K562 (cell line): ENCODE results near the gene TBXAS1.

Source experiments
- CEBPB ChIP-seq: fragments of 450-650 bp; IDR thresholded peaks from 2 replicates; pipeline ENCODE4 v1.6.1; 2016; ENCODE audit warnings: missing genetic modification characterization, missing compliant biosample characterization
- KAT7 ChIP-seq: sonication (generic); formaldehyde crosslinking; IDR thresholded peaks from 2 replicates; pipeline ENCODE4 v1.8.0; 2022; ENCODE audit warnings: missing genetic modification reagents, mild to moderate bottlenecking, borderline replicate concordance
- MYC ChIP-seq, 2 experiments: fragments of 250-450 bp in 1 of 2; sonication (Bioruptor Pico) in 1 of 2; IDR thresholded peaks; 2 replicates each; pipeline versions ENCODE4 v1.5.1 to v1.6.1; 2012 to 2021; ENCODE audit warnings: low read depth in 2 of 2, borderline replicate concordance in 1 of 2, improper control_type of control experiment in 1 of 2, low read length in 1 of 2, mild to moderate bottlenecking in 1 of 2, moderate library complexity in 1 of 2
- NFYB ChIP-seq: IDR thresholded peaks from 2 replicates; pipeline ENCODE4 v1.6.1; 2011; ENCODE audit warnings: mild to moderate bottlenecking, moderate library complexity; ENCODE audit not compliant: insufficient read length; ENCODE audit errors: extremely low read depth
- NR2F6 ChIP-seq: fragments of 450-650 bp; formaldehyde crosslinking; IDR thresholded peaks from 2 replicates; pipeline ENCODE4 v1.4.0; 2020; ENCODE audit warnings: mild to moderate bottlenecking
- PHF21A ChIP-seq: fragments of 450-650 bp; IDR thresholded peaks from 2 replicates; pipeline ENCODE4 v1.6.1; 2017; ENCODE audit warnings: low read depth, borderline replicate concordance
- RBFOX2 ChIP-seq: fragments of 200-400 bp; formaldehyde crosslinking; IDR thresholded peaks from 2 replicates; pipeline ENCODE4 v1.6.1; 2017; ENCODE audit warnings: low read depth, mild to moderate bottlenecking, low read length, moderate library complexity
- ZC3H11A ChIP-seq: IDR thresholded peaks from 2 replicates; pipeline ENCODE4 v1.6.1; 2012; ENCODE audit warnings: low read depth, low read length, improper control_type of control experiment
- ZFX ChIP-seq: sonication (generic); formaldehyde crosslinking; IDR thresholded peaks from 2 replicates; pipeline ENCODE4 v1.8.0; 2022; ENCODE audit warnings: mild to moderate bottlenecking, missing genetic modification reagents, moderate library complexity
- TF ChIP-seq, protein P1 (sequence below), 3 experiments: IDR thresholded peaks in 2 of 3; conservative IDR thresholded peaks in 1 of 3; 2 replicates each; pipeline ENCODE4 v1.5.1; 2011 to 2012; ENCODE audit warnings: low read length in 3 of 3, mild to moderate bottlenecking in 3 of 3, control low read depth in 2 of 3, improper control_type of control experiment in 1 of 3, inconsistent platforms in 1 of 3, low read depth in 1 of 3, mixed read lengths in 1 of 3, moderate library complexity in 1 of 3; ENCODE audit not compliant: insufficient read depth in 2 of 3
- TF ChIP-seq, protein P2 (sequence below): fragments of 450-650 bp; formaldehyde crosslinking; IDR thresholded peaks from 2 replicates; pipeline ENCODE4 v1.4.0; 2022; ENCODE audit warnings: missing genetic modification characterization
- TF ChIP-seq, protein P3 (sequence below): fragments of 250-450 bp; sonication (Bioruptor Pico); IDR thresholded peaks from 2 replicates; pipeline ENCODE4 v1.9.0; 2021; ENCODE audit warnings: mild to moderate bottlenecking, inconsistent platforms
- TF ChIP-seq, protein P4 (sequence below): fragments of 450-650 bp; IDR thresholded peaks from 2 replicates; pipeline ENCODE4 v1.6.1; 2016; ENCODE audit warnings: low read depth

DNA sequence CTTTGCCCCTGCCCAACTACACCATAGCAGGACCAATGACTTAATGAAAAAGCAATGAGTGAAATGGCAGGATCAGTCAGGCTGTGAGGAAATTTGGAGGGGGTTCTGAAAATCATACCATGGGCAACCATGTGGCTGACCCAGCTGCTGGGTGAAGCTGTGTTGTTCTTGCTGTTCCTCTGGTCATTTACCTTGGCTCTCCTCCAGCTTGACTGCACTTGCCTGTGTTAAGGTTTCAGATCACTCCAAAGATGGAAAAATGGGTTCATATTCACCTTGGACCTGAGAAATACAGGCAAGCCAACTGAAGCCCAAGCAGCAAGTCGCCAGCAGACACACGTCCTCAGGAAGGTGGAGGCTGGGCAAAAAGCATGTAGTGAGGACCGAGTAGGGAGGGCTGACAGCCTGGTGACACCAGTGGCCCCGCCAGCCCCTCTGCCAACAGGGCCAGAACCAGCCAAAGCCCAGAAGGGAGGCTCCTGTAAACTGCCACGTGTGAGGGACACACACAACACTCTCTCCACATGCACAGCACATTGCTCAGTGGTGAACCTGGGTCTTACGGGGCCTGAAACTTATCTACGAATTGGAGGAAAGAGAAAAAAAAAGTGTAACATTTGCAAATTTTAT lies 193.6 kb downstream of the TBXAS1 start:
- no peak for TF ChIP-seq ZC3H11A
- no peak for TF ChIP-seq PHF21A
- TF ChIP-seq MYC (IDR thresholded peaks at IDR 0.05; ENCODE audit: low read depth, low read length), result no peak
- TF ChIP-seq MYC (CRISPR knock-in tag; IDR thresholded peaks at IDR 0.05; ENCODE audit: borderline replicate concordance, low read depth), result no peak
- TF ChIP-seq KAT7, result no peak
- TF ChIP-seq, protein P1, sequence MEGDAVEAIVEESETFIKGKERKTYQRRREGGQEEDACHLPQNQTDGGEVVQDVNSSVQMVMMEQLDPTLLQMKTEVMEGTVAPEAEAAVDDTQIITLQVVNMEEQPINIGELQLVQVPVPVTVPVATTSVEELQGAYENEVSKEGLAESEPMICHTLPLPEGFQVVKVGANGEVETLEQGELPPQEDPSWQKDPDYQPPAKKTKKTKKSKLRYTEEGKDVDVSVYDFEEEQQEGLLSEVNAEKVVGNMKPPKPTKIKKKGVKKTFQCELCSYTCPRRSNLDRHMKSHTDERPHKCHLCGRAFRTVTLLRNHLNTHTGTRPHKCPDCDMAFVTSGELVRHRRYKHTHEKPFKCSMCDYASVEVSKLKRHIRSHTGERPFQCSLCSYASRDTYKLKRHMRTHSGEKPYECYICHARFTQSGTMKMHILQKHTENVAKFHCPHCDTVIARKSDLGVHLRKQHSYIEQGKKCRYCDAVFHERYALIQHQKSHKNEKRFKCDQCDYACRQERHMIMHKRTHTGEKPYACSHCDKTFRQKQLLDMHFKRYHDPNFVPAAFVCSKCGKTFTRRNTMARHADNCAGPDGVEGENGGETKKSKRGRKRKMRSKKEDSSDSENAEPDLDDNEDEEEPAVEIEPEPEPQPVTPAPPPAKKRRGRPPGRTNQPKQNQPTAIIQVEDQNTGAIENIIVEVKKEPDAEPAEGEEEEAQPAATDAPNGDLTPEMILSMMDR (IDR thresholded peaks at IDR 0.05 in 2 of 3, conservative IDR thresholded peaks at IDR 0.05 in 1 of 3; ENCODE audit: insufficient read depth in 2 of 3, low read depth in 1 of 3, low read length in 3 of 3), result no peak
- no peak for TF ChIP-seq RBFOX2
- no peak for TF ChIP-seq CEBPB (tag)
- TF ChIP-seq, protein P2, sequence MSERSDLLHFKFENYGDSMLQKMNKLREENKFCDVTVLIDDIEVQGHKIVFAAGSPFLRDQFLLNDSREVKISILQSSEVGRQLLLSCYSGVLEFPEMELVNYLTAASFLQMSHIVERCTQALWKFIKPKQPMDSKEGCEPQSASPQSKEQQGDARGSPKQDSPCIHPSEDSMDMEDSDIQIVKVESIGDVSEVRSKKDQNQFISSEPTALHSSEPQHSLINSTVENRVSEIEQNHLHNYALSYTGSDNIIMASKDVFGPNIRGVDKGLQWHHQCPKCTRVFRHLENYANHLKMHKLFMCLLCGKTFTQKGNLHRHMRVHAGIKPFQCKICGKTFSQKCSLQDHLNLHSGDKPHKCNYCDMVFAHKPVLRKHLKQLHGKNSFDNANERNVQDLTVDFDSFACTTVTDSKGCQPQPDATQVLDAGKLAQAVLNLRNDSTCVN (CRISPR knock-in tag), result no peak
- no peak for TF ChIP-seq ZFX
- no peak for TF ChIP-seq NR2F6 (CRISPR knock-in tag)
- TF ChIP-seq, protein P3, sequence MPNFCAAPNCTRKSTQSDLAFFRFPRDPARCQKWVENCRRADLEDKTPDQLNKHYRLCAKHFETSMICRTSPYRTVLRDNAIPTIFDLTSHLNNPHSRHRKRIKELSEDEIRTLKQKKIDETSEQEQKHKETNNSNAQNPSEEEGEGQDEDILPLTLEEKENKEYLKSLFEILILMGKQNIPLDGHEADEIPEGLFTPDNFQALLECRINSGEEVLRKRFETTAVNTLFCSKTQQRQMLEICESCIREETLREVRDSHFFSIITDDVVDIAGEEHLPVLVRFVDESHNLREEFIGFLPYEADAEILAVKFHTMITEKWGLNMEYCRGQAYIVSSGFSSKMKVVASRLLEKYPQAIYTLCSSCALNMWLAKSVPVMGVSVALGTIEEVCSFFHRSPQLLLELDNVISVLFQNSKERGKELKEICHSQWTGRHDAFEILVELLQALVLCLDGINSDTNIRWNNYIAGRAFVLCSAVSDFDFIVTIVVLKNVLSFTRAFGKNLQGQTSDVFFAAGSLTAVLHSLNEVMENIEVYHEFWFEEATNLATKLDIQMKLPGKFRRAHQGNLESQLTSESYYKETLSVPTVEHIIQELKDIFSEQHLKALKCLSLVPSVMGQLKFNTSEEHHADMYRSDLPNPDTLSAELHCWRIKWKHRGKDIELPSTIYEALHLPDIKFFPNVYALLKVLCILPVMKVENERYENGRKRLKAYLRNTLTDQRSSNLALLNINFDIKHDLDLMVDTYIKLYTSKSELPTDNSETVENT (CRISPR knock-in tag), result no peak
- no peak for TF ChIP-seq NFYB
- TF ChIP-seq, protein P4, sequence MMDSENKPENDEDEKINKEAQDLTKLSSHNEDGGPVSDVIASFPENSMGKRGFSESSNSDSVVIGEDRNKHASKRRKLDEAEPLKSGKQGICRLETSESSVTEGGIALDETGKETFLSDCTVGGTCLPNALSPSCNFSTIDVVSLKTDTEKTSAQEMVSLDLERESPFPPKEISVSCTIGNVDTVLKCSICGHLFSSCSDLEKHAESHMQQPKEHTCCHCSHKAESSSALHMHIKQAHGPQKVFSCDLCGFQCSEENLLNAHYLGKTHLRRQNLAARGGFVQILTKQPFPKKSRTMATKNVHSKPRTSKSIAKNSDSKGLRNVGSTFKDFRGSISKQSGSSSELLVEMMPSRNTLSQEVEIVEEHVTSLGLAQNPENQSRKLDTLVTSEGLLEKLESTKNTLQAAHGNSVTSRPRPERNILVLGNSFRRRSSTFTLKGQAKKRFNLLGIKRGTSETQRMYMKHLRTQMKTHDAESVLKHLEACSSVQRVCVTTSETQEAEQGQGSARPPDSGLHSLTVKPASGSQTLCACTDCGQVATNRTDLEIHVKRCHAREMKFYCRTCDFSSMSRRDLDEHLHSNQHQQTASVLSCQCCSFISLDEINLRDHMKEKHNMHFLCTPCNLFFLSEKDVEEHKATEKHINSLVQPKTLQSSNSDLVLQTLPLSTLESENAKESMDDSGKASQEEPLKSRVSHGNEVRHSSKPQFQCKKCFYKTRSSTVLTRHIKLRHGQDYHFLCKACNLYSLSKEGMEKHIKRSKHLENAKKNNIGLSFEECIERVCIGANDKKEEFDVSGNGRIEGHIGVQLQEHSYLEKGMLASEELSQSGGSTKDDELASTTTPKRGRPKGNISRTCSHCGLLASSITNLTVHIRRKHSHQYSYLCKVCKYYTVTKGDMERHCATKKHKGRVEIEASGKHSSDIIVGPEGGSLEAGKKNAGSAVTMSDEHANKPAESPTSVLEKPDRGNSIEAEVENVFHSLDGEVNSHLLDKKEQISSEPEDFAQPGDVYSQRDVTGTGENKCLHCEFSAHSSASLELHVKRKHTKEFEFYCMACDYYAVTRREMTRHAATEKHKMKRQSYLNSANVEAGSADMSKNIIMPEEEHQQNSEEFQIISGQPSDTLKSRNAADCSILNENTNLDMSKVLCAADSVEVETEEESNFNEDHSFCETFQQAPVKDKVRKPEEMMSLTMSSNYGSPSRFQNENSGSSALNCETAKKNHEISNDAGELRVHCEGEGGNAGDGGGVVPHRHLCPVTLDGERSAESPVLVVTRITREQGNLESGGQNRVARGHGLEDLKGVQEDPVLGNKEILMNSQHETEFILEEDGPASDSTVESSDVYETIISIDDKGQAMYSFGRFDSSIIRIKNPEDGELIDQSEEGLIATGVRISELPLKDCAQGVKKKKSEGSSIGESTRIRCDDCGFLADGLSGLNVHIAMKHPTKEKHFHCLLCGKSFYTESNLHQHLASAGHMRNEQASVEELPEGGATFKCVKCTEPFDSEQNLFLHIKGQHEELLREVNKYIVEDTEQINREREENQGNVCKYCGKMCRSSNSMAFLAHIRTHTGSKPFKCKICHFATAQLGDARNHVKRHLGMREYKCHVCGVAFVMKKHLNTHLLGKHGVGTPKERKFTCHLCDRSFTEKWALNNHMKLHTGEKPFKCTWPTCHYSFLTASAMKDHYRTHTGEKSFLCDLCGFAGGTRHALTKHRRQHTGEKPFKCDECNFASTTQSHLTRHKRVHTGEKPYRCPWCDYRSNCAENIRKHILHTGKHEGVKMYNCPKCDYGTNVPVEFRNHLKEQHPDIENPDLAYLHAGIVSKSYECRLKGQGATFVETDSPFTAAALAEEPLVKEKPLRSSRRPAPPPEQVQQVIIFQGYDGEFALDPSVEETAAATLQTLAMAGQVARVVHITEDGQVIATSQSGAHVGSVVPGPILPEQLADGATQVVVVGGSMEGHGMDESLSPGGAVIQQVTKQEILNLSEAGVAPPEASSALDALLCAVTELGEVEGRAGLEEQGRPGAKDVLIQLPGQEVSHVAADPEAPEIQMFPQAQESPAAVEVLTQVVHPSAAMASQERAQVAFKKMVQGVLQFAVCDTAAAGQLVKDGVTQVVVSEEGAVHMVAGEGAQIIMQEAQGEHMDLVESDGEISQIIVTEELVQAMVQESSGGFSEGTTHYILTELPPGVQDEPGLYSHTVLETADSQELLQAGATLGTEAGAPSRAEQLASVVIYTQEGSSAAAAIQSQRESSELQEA, result no peak
